ENCODE data around the gene ZNF280B. TPM values are rescaled to one million over a fixed set of nuclear protein-coding genes. Genes with fewer than 3 reads are reported as not detected.

Gene ZNF280B
- total and polyA plus RNA-seq, 2 experiments from 2014 or later: 5.5 to 6.7 TPM

GRCh38 chr22:22485524-22485923, 23.0 kb downstream of the ZNF280B start:
- Histone ChIP-seq H3K27me3 (ENCODE audit: insufficient read depth) (peaks cover 72% of the 10 kb centered on the region), H3K27ac (ENCODE audit: low read depth) (no peak overlapping the region), H2AFZ (no peak overlapping the region), H4K20me1 (replicated peaks; ENCODE audit: insufficient read depth) (peaks cover 6% of the 10 kb centered on the region), H3K79me2 (replicated peaks; ENCODE audit: insufficient read depth) (no peaks in the 10 kb centered on the region), H3K4me1 (ENCODE audit: insufficient read depth) (peaks cover 4% of the 10 kb centered on the region; the same call in 1 of the 2 replicates), H3F3A (replicated peaks; ENCODE audit: low read depth) (no peaks in the 10 kb centered on the region), H3K4me3 (no peak overlapping the region), H3K4me2 (no peak overlapping the region), H3K9me2 (ENCODE audit: insufficient read depth) (no peaks in the 10 kb centered on the region), H3K36me3 (ENCODE audit: insufficient read depth) (no peaks in the 10 kb centered on the region)
- ATAC-seq (no peak), DNase-seq (ENCODE audit: low spot score) (no peak)
- H3K9me3 Mint-ChIP-seq: no peaks in the 10 kb centered on the region; the same call in 2 of the 3 replicates
- H3K27ac Mint-ChIP-seq: no peak overlapping the region
- peaks cover 23% of the 10 kb centered on the region for H3K27me3 Mint-ChIP-seq (ENCODE audit: insufficient read depth, low read depth, poor library complexity)
- H3K4me3 Mint-ChIP-seq: no peak overlapping the region
- TF ChIP-seq STAT1 (IDR thresholded peaks at IDR 0.05; ENCODE audit: unreplicated experiment) (no peak), ZNF462 (CRISPR knock-in tag; IDR thresholded peaks at IDR 0.05) (no peak), ETS1 (IDR thresholded peaks at IDR 0.05) (no peak), NANOG (IDR thresholded peaks at IDR 0.05; ENCODE audit: borderline replicate concordance) (no peak), JUNB (IDR thresholded peaks at IDR 0.05; ENCODE audit: unreplicated experiment) (no peak), EZH2 (IDR thresholded peaks at IDR 0.05; ENCODE audit: low read depth, unreplicated experiment) (no peak), POLR2AphosphoS5 (IDR thresholded peaks at IDR 0.05; ENCODE audit: low read depth) (no peak), CREB1 (CRISPR knock-in tag; IDR thresholded peaks at IDR 0.05; ENCODE audit: low read depth) (no peak), CTCF (conservative IDR thresholded peaks at IDR 0.05; ENCODE audit: low read depth in 2 of 2) (no peak), ZNF331 (CRISPR knock-in tag; IDR thresholded peaks at IDR 0.05; ENCODE audit: low read depth) (no peak), REST (IDR thresholded peaks at IDR 0.05; ENCODE audit: unreplicated experiment) (no peak), EZH2phosphoT487 (IDR thresholded peaks at IDR 0.05; ENCODE audit: unreplicated experiment) (no peak), ZNF114 (CRISPR knock-in tag; IDR thresholded peaks at IDR 0.05) (no peak)
- peaks cover 5% of the 10 kb centered on the region; the same call in 1 of the 3 replicates for H3K4me1 Mint-ChIP-seq
- peaks cover 25% of the 10 kb centered on the region for H3K36me3 Mint-ChIP-seq (ENCODE audit: low read depth)

All from GM23338 (cell line).